Neuron (in vitro differentiated cells): Measurements from ENCODE around the gene DCTD.

Experiments
- H2AFZ ChIP-seq: one replicate; pipeline ENCODE4 v1.6.1; 2013; ENCODE audit warnings: low read depth, mild to moderate bottlenecking, inconsistent platforms, low read length, moderate library complexity
- H3K27me3 ChIP-seq: one replicate; pipeline ENCODE4 v1.6.1; 2013; ENCODE audit warnings: low read length; ENCODE audit not compliant: insufficient read depth
- H3K36me3 ChIP-seq: one replicate; pipeline ENCODE4 v1.6.1; 2013; ENCODE audit warnings: low read length; ENCODE audit not compliant: insufficient read depth
- H3K4me1 ChIP-seq: one replicate; pipeline ENCODE4 v1.6.1; 2013; ENCODE audit warnings: low read length; ENCODE audit not compliant: insufficient read depth
- H3K4me3 ChIP-seq: 2 replicates; pipeline ENCODE4 v1.5.1; 2013; ENCODE audit warnings: mild to moderate bottlenecking, low read length, moderate library complexity
- H3K9me3 ChIP-seq: one replicate; pipeline ENCODE4 v1.6.1; 2013; ENCODE audit warnings: low read length

DCTD gene

DNA sequence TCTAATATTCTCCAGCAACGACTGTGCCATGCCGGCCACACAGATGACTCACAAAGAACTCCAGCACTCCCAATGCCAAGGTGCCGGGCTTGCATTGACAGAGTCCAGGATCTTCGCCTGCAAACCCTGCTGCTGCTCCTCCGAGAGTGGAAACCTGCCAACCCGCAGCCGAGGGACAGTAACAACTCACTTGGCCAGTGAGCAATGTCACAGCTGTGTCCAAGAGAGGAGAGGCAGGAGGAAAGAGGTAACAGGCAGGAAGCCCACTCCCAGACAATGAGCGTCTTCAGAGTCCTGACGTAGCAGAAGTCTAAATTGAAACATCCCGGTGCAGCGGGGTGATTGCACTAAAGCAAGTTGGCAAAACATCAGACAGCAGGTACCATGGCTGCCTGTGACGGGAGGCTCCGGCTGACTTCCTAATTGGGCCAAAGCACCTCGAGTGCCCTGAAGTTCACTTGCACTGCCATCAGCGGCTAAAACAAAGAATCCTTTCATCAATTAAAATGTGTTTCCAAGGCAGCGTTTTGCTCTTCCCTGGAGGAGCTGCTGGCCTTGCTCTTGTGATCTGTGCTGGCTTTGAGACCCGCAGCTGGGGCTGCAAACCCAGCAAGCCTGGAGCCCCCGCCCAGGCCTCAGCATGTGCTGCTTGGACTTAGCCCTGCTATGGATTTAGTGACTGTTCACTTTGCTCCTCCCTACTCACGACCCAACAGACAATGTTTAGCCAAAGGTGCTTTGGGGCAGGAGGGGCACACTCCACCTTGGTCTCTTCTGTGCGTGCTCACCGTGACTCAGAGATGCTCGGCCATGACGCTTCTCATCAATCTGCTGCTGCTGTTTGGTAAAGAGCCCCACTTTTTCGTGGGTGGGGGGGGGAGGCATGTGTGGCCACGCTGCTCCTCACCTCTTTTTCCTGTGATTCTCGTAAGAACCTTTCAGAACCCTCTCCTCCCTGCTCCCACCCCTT lies 36.5 kb downstream of the DCTD start:
- no peak overlapping the region for H3K4me3 ChIP-seq
- peaks cover 6% of the 10 kb centered on the region for H3K4me1 ChIP-seq
- peaks cover 16% of the 10 kb centered on the region for H3K36me3 ChIP-seq
- H2AFZ ChIP-seq = no peak overlapping the region
- H3K27me3 ChIP-seq = no peaks in the 10 kb centered on the region
- peaks cover 12% of the 10 kb centered on the region for H3K9me3 ChIP-seq

DNA sequence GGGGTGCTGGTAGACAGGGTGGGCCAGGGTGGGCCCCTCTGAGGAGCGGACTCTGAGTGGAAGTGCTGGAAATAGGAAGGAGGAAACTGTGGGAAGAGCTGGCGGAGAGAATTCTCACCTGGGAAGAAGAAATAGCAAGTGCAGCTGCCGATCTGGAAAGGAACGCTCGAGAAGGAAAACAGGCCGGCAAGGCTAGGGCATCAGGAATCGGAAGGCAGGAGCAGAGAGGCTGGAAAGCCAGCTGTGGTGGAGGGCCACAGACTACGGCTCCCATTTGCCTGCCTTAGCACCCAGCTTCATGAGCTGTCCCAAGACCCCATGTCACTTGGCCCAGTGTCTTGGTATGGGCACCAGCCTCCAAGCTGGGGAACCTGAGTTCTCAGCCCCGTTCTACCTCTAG lies 37.3 kb downstream of the DCTD start:
- H3K4me3 ChIP-seq = no peak overlapping the region
- peaks cover 14% of the 10 kb centered on the region for H3K4me1 ChIP-seq
- H3K27me3 ChIP-seq = no peaks in the 10 kb centered on the region
- H3K36me3 ChIP-seq = peaks cover 9% of the 10 kb centered on the region
- peaks cover 8% of the 10 kb centered on the region for H3K9me3 ChIP-seq
- H2AFZ ChIP-seq = no peak overlapping the region

- Histone ChIP-seq H3K9me3 (peaks cover 5% of the 10 kb centered on the region), H2AFZ (no peak overlapping the region), H3K4me3 (no peak overlapping the region), H3K36me3 (peaks cover 5% of the 10 kb centered on the region), H3K27me3 (no peaks in the 10 kb centered on the region), H3K4me1 (peaks cover 24% of the 10 kb centered on the region)
These were observed 38.3 kb downstream of the DCTD start for GRCh38 chr4:182878633-182879495.

GRCh38 chr4:182877326-182877883 lies 39.8 kb downstream of the DCTD start:
- no peak overlapping the region for H2AFZ ChIP-seq
- no peaks in the 10 kb centered on the region for H3K27me3 ChIP-seq
- H3K4me1 ChIP-seq = peaks cover 25% of the 10 kb centered on the region
- H3K9me3 ChIP-seq = no peaks in the 10 kb centered on the region
- H3K36me3 ChIP-seq = no peaks in the 10 kb centered on the region
- no peak overlapping the region for H3K4me3 ChIP-seq

DNA sequence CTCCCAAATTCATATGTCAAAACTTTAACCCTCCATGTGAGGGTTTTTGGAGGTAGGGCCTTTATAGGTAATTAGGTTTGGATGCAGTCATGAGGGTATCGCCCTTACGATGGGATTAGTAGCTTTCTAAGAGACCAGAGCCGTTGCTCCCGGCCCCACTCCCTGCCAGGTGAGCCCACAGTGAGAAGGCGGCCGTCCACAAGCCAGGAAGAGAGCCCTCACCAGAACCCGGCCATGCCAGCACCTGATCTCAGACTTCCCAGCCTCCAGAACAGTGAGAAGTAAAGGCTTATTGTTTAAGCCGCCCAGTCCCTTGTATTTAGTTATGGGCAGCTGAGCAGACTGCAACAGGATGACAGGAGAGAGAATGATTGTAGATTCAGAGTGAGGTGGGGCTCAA lies 40.8 kb downstream of the DCTD start:
- H3K4me1 ChIP-seq = peaks cover 25% of the 10 kb centered on the region
- H3K27me3 ChIP-seq = no peaks in the 10 kb centered on the region
- no peaks in the 10 kb centered on the region for H3K9me3 ChIP-seq
- H3K36me3 ChIP-seq = no peaks in the 10 kb centered on the region
- no peak overlapping the region for H3K4me3 ChIP-seq
- no peak overlapping the region for H2AFZ ChIP-seq

- peaks cover 25% of the 10 kb centered on the region for H3K4me1 ChIP-seq
- H3K9me3 ChIP-seq = no peaks in the 10 kb centered on the region
- H3K36me3 ChIP-seq = no peaks in the 10 kb centered on the region
These were observed 41.5 kb downstream of the DCTD start for GRCh38 chr4:182875453-182876405.

DNA sequence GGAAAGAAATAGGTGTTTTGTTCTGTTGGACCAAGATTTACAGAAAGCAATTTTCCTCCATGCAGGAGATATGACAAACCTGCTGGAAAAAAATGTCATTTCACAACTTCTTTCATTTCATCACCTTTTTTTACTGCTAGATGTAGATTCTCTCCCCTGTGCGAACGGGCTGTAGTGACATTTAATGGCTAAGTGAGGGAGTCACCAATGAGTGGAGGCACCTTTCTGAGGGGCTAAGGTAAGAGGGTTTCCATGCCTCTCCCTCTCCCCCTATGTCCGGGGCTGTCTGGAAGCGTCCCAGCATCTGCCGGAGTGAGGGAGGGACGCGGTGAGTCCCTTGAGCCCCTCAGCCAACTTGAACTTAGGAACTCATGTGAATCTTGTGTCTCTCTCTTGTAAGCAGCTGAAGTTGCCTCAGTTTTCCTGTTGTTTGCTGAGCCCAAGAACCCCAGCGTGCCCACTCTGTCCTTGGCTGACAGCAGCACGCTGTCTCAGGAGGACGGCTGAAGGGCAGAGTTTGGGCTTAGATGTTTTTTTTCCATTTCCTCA lies 42.3 kb downstream of the DCTD start:
- peaks cover 25% of the 10 kb centered on the region for H3K4me1 ChIP-seq
- H3K9me3 ChIP-seq = no peaks in the 10 kb centered on the region
- no peak overlapping the region for H2AFZ ChIP-seq
- H3K4me3 ChIP-seq = no peak overlapping the region
- no peaks in the 10 kb centered on the region for H3K27me3 ChIP-seq
- no peaks in the 10 kb centered on the region for H3K36me3 ChIP-seq

More at GRCh38 chr4:182875453-182876405, 41.5 kb downstream of the DCTD start:
- H3K27me3 ChIP-seq = no peaks in the 10 kb centered on the region
- no peak overlapping the region for H3K4me3 ChIP-seq
- H2AFZ ChIP-seq = no peak overlapping the region

DNA sequence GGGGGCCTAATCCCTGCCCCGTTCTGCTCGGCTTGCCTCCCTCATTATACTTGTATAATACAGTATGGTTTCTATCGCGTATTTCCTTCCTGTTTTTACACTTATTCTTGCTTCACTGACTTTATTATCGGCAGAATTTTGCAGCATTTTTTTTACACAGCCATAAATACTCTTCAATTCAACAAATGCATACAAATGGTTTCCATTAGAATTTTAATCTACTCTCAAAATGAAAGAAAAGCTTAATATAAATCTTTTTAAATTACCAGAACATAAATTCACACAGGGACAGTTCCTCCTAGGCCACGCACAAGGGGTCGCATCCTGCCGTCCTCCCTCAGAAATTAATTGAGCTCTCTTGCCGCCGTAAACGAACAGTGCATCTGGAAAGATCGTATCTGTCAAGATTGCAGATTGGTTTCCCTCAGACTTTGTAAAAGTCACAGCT lies 42.9 kb downstream of the DCTD start:
- Histone ChIP-seq H3K36me3 (no peaks in the 10 kb centered on the region), H2AFZ (no peak overlapping the region), H3K4me1 (peaks cover 25% of the 10 kb centered on the region), H3K9me3 (no peaks in the 10 kb centered on the region), H3K4me3 (no peak overlapping the region), H3K27me3 (no peaks in the 10 kb centered on the region)

DNA sequence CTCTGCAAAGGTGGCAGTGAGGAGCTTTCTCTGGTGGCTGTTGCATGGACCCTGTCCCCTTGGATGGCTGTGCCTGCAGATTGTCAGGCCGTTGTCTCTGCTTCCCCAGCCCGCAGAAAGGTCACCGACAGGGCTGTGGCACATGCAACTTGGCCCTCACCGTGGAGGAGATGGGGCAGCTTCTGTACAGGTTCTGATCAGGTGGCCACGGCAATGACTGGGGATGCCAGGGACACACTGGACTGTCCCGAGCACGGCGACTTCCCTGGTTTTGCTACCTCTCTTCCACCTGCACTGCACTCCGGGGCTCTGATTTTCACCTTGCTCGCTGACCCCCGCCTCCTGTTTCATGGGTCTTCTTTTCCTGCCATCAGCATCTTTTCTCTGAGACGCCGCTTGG lies 43.5 kb downstream of the DCTD start:
- Histone ChIP-seq H3K27me3 (no peaks in the 10 kb centered on the region), H3K4me1 (peaks cover 25% of the 10 kb centered on the region), H3K36me3 (no peaks in the 10 kb centered on the region), H2AFZ (no peak overlapping the region), H3K9me3 (no peaks in the 10 kb centered on the region), H3K4me3 (no peak overlapping the region)

DNA sequence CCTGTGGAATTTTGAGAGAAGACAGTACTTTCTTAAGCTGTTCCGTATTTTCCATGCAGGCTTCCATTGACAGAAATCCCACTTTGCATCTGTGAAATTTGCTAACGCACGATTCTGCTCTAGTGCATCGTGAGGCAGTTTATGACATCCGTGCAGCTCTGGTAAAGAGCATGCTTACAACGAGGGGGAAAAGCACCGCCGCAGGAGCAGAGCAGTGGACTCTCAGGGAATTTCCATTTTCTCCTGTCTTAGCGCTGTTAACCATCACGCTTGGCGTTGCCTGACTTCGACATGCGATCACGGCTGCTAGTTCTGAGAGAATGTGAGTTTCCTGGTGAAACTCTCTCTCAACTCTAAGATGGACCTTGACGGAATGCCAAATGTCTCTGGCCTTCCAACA lies 43.9 kb downstream of the DCTD start:
- Histone ChIP-seq H2AFZ (no peak overlapping the region), H3K27me3 (no peaks in the 10 kb centered on the region), H3K4me3 (no peak overlapping the region), H3K9me3 (no peaks in the 10 kb centered on the region), H3K4me1 (peaks cover 25% of the 10 kb centered on the region), H3K36me3 (no peaks in the 10 kb centered on the region)

GRCh38 chr4:182872886-182873285 lies 44.3 kb downstream of the DCTD start:
- peaks cover 25% of the 10 kb centered on the region for H3K4me1 ChIP-seq
- H3K9me3 ChIP-seq = no peaks in the 10 kb centered on the region
- H2AFZ ChIP-seq = no peak overlapping the region
- H3K4me3 ChIP-seq = no peak overlapping the region
- H3K36me3 ChIP-seq = no peaks in the 10 kb centered on the region
- no peaks in the 10 kb centered on the region for H3K27me3 ChIP-seq

DNA sequence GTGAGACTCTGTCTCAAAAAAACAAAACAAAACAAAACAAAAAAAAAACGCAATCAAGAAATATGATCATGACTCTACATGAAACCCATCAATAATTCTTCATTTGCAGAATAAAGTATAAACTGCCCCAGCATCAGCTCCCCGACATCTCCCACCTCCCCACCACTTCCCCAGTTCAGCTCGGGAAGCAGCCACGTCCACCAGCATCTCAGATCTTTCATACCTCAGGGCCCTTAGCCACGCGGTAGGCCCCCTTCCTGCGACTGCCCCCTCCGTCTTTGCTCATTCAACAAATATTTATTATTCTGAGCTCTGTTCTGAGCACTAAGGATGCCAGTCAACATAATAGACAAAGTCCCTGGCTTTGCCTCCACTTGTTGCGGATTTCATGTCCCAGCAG lies 45.6 kb downstream of the DCTD start:
- Histone ChIP-seq H3K27me3 (no peaks in the 10 kb centered on the region), H2AFZ (no peak overlapping the region), H3K9me3 (no peaks in the 10 kb centered on the region), H3K4me3 (no peak overlapping the region), H3K36me3 (no peaks in the 10 kb centered on the region), H3K4me1 (peaks cover 33% of the 10 kb centered on the region)
